ENCODE results near the gene WFIKKN2.

The WFIKKN2 gene

DNA sequence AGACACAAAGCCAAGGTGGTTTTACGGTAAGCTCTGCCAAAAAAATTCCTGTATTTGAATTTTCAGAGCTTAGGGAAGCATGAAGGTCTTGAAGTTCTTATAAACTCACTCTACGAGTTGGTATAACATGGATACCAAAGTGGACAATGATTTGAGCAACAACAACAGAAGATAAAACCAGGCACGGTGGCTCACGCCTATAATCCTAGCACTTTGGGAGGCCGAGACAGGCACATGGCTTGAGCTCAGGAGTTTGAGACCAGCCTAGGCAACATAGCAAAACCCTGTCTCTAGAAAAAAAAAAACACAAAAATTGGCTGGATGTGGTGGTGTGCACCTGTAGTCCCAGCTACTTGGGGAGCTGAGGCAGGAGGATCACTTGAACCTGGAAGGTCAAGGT, 43.7 kb downstream of the WFIKKN2 start:
- DNase-seq (ENCODE audit: low read depth), result no peak

DNA sequence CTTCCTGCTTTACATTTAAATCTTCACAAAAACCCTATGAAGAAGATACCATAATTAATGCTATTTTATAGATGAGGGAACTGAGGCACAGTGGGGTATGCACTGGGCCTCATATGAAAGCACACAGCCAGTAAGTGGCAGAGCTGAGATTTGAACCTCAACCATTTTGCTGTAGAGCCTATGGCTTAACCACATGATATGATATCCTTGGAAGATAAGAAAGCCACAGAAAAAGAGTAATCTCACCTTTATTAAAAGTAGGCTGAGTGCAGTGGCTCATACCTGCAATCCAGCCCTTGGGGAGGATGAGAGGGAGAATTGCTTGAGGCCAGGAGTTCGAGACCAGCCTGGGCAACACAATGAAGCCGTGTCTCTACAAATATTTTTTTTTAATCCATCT, 45.8 kb downstream of the WFIKKN2 start:
- DNase-seq (ENCODE audit: low read depth), result no peak

DNA sequence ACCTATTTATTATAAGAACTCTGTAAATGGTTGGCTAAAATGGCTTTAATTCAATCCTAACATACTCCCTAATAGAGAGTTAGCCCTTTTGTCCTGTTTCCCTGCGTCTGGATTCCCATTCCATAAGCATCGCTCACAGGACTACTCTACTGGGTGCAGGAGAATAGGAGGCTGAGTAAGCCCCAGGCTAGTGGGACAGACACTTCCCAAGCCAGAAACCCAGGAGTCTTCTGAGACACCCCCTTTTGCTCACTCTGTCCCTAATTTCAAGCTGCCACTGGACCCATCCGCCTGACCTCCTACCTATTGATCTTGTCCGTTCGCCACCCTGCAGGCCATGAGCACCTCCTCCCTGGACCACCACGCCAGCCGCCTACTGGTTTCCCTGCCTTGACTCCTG, 47.5 kb downstream of the WFIKKN2 start:
- DNase-seq (ENCODE audit: low read depth), result no peak

DNA sequence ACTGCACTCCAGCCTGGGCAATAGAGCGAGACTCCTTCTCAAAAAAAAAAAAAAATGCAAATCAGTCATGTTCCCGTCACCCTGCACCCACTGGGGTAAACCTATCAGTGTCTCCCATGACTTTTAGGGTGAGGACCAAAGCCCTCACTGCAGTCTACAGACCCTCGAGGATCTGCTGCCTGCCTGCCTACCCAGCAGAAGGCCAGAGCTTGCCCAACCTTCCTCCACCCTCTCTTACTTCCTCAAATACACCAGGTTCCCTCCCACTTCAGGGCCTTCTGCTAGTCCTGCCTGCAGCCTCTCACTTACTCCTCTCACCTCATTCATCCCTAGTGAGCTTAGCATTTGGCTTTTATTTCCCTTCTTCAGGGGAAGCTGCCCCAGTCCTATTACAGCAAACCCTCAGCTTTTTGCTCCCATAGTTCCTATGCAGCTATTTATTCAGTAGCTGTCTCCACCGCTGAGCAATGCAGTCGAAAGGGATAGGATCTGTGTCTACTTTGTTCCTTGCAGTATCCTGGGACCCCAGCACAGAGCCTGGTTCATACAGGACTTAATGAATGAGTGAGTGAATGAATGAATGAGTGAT, 48.6 kb downstream of the WFIKKN2 start:
- DNase-seq (ENCODE audit: low read depth), result no peak

DNA sequence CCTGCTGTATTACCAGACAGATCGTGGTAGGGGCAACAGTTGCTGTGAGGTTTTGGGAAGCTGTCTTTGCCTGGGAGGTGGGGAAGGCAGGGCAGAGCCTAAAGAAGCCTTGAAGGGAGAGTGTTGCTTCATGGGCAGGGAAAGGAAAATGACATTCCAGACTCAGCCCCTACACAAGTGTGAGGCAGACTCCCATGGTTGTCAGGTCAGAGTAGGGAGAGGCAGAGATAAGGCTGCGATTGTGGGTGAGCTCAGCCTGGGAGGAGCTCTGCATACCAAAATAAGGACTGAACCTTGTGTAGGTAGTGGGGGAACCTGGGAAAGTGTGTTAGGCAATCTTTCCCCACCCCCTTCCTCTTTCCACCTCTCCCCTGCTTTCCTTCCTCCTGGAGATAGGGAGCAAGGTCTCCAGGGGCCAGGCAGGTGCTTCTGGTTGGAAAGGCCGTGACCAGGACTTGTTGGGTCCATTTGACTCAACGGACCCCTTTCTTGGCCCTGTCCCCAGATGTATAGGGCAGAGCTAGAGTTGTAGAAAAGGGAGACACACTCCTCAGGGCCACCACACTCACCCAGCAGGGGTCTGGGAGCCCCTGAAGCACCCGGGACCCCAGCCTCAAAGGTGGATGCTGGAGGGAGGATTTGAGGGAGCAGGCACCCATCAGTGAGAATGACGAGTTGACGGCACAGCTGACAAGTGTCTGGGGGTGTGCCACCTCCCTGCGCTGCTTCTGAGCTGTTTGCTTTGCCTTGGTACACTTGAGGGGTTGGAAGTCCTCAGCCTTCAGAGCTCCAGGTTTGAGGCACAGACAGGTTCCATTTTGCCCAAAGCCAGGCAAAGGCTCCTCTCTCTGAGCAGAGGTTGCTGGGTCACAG, 49.3 kb downstream of the WFIKKN2 start:
- no peak for DNase-seq (ENCODE audit: low read depth)

DNA sequence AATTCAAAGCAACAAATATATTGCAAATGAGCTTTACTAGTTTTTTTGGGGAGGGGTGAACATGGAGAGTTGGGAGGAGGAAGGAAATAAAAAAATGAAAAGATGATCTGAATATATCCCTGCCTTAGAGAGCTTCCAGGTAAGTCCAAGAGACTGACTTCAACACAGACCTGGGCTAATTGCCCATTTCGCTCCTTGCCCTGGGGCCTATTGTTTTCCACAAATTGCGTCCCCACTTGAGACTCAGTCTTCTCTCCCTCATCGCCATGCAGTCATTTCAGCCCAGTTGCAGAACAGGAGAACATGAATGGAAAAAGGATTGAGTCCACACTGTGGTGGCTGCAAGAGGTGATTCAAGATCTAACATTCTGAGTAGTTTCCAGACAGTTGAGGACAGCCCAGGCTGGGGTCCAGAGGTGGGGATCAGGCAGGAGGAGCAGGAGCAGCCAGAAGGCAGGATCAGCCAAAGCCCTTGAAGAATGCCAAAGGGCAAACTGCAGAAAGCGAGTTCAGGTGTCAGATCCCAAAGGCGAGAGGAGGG, 52.4 kb downstream of the WFIKKN2 start:
- DNase-seq (ENCODE audit: low read depth), result no peak

DNA sequence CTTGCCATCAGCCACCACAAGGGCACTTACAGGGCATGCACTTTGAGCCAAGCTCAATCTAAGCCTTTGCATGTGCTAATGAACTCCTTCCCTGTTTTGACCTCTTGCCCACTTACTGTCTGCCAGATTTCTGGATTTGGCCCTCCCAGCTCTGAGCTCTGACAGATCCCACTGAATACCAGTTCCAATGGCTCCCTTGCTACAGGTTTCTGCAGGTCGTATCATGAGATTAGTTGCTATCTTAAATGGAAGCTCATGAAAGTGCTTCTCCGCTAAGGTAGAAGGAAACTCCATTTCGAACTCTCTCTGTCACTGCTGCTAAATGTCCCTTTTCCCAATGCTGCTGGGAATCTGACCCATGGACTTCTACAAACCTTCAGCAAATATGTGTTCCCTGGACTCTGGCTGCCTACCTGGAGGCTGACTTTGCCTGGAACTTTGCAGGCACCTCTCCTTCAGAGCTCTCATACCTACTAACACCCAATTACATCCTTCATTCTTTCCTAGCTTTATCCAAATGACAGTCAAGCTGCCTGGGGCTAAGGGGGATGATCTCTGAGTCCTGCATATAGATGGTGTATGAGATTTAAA, 54.2 kb downstream of the WFIKKN2 start:
- DNase-seq (ENCODE audit: low read depth), result no peak

DNA sequence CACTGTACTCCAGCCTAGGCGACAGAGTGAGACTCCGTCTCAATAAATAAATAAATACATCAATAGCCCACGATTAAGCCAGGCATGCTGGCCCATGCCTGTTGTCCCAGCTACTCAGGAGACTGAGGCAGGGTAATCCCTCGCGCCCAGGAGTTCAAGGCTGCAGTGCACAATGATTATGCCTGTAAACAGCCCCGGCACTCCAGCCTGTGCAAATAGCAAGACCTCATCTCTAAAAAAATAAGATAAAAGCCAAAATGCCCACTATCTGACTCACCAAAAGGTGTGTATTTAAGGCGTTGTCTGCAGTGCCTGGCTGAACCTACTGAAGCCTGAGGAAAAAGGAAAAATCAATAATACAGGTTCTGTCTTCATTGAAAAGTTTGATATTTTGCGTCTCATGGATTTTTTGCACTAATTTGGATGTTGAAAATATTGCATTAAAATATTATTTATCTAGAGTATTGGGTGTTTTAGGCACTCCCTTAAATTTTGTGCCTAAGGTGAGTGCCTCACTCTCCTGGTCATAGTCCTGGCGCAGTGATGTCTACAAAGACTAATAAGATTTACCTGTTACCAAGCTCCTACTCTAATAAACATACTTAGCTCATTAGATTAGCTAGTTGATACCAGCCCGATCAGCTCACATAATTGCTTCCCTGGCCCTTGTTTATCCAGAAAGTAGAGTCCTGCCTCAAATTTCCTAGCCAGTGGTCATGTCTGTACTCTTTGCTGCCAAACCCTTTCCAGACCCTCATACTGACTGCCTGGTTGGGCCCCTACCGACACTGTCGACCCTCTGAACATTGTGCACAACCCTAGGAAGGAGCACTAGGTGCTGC, 55.5 kb downstream of the WFIKKN2 start:
- no peak for DNase-seq (ENCODE audit: low read depth)

DNA sequence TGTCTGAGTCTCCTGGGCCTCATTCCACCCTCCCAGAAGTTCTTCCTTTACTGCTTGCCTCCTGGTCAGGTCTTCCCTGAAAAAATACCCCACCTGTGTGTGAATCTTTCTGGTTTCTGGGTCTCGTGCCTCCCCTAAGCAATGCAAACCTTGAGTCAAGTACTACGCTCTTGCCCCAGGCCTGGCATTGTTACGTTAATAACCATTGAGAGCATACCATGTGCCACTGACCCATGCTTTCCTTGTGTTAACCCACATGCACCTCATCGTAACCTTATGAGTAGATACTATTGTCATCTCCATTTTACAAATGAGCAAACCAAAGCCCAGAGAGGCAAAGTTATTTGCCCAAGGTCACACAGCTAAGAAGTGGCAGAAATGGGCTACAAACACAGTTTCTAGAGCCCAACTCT, 56.2 kb downstream of the WFIKKN2 start:
- DNase-seq (ENCODE audit: low read depth), result no peak

All from stimulated activated CD4-positive, alpha-beta T cell treated with anti-CD3 and anti-CD28 coated beads, Interleukin-2, amount 100 ng/mL, for 4 hours (primary cell).